ENCODE results near the gene TEX28.

Gene TEX28

GRCh38 chrX:154325541-154325940 lies 30.6 kb upstream of the TEX28 start:
- no peaks in the 10 kb centered on the region for H3K4me1 ChIP-seq (ENCODE audit: control insufficient read depth, insufficient read depth, low read length)
- no peak overlapping the region for H3K4me3 ChIP-seq (ENCODE audit: low read depth, low read length)
- H3K27me3 ChIP-seq (ENCODE audit: control insufficient read depth, insufficient read depth, low read length), result no peaks in the 10 kb centered on the region
- no peaks in the 10 kb centered on the region for H3K36me3 ChIP-seq (ENCODE audit: control insufficient read depth, insufficient read depth, low read length)
- no peak overlapping the region for H3K9ac ChIP-seq (ENCODE audit: low read depth, low read length)
- H3K9me3 ChIP-seq (ENCODE audit: control insufficient read depth, insufficient read depth, low read length), result peaks cover 5% of the 10 kb centered on the region

DNA sequence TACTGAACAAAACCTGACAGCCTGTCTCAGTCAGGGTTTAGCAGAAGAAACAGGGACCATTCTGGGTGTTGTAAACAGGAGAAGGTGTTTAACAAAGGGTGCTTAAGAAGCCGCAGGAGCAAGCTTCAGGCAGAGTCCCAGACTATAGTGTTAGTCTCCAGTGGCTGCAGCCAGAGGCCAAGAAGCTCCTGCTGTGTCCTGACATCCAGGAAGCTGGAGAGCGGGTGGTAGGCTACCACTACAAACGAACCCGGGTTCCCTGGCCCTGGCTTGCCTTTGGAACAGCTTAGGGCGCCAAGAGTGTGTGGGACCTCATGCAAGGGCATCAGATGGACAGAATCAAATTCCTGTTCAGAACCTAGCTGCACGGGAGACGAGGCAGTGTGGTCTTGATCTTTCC lies 28.6 kb upstream of the TEX28 start:
- no peaks in the 10 kb centered on the region for H3K9me3 ChIP-seq (ENCODE audit: control insufficient read depth, insufficient read depth, low read length)
- H3K4me1 ChIP-seq (ENCODE audit: control insufficient read depth, insufficient read depth, low read length), result no peaks in the 10 kb centered on the region
- H3K4me3 ChIP-seq (ENCODE audit: low read depth, low read length), result no peak overlapping the region
- H3K27me3 ChIP-seq (ENCODE audit: control insufficient read depth, insufficient read depth, low read length), result no peaks in the 10 kb centered on the region
- H3K36me3 ChIP-seq (ENCODE audit: control insufficient read depth, insufficient read depth, low read length), result no peaks in the 10 kb centered on the region
- H3K9ac ChIP-seq (ENCODE audit: low read depth, low read length), result no peak overlapping the region

DNA sequence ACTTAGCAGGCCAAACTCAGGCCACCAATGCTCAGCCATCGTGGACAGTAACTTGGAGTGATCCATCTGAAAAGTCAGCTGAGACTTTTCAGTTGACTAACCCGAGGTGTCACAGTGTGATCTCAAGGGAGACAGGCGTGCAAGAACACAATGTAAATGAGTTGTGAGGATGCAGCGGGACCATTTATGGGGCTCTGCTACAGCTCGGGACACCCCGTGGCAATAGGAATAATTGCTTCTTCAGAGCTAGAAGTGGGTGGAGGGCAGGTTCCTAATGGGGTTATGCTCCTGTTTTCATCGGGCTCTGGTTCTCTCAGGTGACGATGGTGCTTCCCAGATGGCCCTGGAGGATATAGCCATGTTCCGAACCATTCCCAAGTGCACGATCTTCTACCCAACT lies 28.0 kb upstream of the TEX28 start:
- H3K36me3 ChIP-seq (ENCODE audit: control insufficient read depth, insufficient read depth, low read length), result no peaks in the 10 kb centered on the region
- H3K27me3 ChIP-seq (ENCODE audit: control insufficient read depth, insufficient read depth, low read length), result no peaks in the 10 kb centered on the region
- H3K9ac ChIP-seq (ENCODE audit: low read depth, low read length), result no peak overlapping the region
- H3K9me3 ChIP-seq (ENCODE audit: control insufficient read depth, insufficient read depth, low read length), result no peaks in the 10 kb centered on the region
- H3K4me3 ChIP-seq (ENCODE audit: low read depth, low read length), result no peak overlapping the region
- H3K4me1 ChIP-seq (ENCODE audit: control insufficient read depth, insufficient read depth, low read length), result no peaks in the 10 kb centered on the region

GRCh38 chrX:154321594-154321993 lies 26.7 kb upstream of the TEX28 start:
- Histone ChIP-seq H3K4me1 (ENCODE audit: control insufficient read depth, insufficient read depth, low read length) (no peaks in the 10 kb centered on the region), H3K4me3 (ENCODE audit: low read depth, low read length) (no peak overlapping the region), H3K9me3 (ENCODE audit: control insufficient read depth, insufficient read depth, low read length) (no peaks in the 10 kb centered on the region), H3K9ac (ENCODE audit: low read depth, low read length) (no peak overlapping the region), H3K36me3 (ENCODE audit: control insufficient read depth, insufficient read depth, low read length) (no peaks in the 10 kb centered on the region), H3K27me3 (ENCODE audit: control insufficient read depth, insufficient read depth, low read length) (no peaks in the 10 kb centered on the region)

DNA sequence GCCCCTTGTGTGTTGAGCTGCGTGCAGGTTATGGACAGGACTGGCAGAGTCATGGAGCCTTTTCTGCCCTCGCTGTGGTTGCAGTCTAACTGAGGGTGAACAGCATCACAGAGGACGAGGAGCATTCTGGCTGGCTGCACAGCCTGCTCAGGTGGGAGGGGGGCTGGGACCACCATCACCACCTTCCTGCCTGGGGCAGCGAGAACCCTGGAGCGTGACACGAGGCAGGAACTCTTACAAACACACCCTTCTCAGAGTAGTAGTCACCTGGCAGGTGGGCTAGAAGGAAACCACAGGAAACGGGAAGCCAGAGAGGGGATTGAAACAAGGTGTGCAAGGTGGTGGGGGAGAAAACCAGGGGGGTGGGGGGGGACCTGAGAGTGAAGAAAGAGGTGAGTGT lies 26.2 kb upstream of the TEX28 start:
- no peaks in the 10 kb centered on the region for H3K36me3 ChIP-seq (ENCODE audit: control insufficient read depth, insufficient read depth, low read length)
- H3K4me1 ChIP-seq (ENCODE audit: control insufficient read depth, insufficient read depth, low read length), result no peaks in the 10 kb centered on the region
- no peak overlapping the region for H3K9ac ChIP-seq (ENCODE audit: low read depth, low read length)
- no peak overlapping the region for H3K4me3 ChIP-seq (ENCODE audit: low read depth, low read length)
- H3K27me3 ChIP-seq (ENCODE audit: control insufficient read depth, insufficient read depth, low read length), result no peaks in the 10 kb centered on the region
- H3K9me3 ChIP-seq (ENCODE audit: control insufficient read depth, insufficient read depth, low read length), result no peaks in the 10 kb centered on the region

DNA sequence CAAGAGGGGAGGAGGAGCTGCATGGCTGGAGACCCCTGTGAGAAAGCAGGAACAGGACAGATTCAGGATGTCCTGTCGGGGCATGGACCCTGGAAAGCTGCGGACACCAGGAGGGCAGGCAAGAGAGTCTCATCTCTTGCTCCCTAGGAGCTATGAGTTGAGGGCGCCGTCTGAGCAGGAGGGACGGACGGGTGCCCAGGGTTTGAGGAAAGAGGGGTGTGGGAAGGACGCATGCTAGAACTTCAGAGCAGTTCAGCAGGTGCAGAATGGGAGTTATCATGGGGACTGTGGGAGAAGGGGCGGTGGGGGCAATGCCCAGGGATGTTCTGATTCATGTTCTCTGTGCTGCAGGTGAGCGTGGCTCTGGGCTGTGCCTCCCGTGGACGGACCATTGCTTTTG lies 25.5 kb upstream of the TEX28 start:
- Histone ChIP-seq H3K9me3 (ENCODE audit: control insufficient read depth, insufficient read depth, low read length) (no peaks in the 10 kb centered on the region), H3K4me1 (ENCODE audit: control insufficient read depth, insufficient read depth, low read length) (no peaks in the 10 kb centered on the region), H3K4me3 (ENCODE audit: low read depth, low read length) (no peak overlapping the region), H3K27me3 (ENCODE audit: control insufficient read depth, insufficient read depth, low read length) (no peaks in the 10 kb centered on the region), H3K9ac (ENCODE audit: low read depth, low read length) (no peak overlapping the region), H3K36me3 (ENCODE audit: control insufficient read depth, insufficient read depth, low read length) (no peaks in the 10 kb centered on the region)

DNA sequence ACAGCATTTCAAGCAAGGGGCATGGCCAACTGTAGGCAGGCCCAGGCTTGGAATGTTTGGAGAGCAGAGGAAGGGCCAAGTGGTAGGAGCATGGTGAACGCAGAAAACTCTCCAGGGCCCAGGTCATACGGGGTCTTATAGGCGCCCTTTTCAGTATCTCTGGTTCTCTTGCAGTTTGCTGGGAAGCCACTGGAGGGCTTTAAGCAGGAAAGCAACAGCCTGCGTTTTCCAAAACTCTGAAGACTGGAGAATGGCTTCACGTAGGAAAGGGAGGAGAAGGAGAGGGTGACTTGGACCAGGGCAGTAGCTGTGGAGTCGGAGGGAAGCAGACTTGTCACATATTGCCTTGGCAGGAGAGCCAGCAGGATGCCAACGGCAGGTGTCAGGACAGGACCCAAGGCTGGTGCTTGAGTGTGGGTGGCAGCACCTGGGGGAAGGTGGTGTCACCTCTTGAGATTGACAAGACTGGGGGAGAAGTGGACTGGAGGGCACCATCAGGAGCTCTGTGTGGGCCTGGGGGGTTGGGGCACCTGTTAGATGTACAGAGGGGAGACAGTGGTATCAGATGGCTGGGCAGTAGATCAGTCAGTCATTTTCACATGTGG lies 22.6 kb upstream of the TEX28 start:
- Histone ChIP-seq H3K27me3 (ENCODE audit: control insufficient read depth, insufficient read depth, low read length) (no peaks in the 10 kb centered on the region), H3K9me3 (ENCODE audit: control insufficient read depth, insufficient read depth, low read length) (no peaks in the 10 kb centered on the region), H3K9ac (ENCODE audit: low read depth, low read length) (no peak overlapping the region)

DNA sequence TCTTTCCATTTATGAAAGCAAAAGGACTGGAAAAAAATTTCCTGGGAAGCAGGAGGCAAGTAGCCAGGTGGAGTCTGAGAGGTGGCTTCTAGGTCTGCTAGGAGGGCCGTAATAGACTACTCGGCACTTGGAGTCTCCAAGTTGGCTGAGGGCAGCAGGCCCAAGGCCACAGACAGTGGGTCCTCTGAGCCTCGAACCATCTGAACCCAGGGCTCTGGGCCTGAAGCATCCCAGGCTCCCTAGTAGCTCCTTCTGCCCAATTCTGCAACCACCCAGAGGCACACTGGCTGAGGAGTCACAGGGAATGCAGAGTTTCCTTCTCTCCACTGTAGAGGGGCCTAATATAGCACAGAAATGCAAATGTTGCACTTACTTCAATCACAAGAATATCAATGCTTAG lies 20.5 kb upstream of the TEX28 start:
- no peaks in the 10 kb centered on the region for H3K4me1 ChIP-seq (ENCODE audit: control insufficient read depth, insufficient read depth, low read length)
- H3K36me3 ChIP-seq (ENCODE audit: control insufficient read depth, insufficient read depth, low read length), result no peaks in the 10 kb centered on the region
- no peaks in the 10 kb centered on the region for H3K27me3 ChIP-seq (ENCODE audit: control insufficient read depth, insufficient read depth, low read length)
- H3K9me3 ChIP-seq (ENCODE audit: control insufficient read depth, insufficient read depth, low read length), result no peaks in the 10 kb centered on the region
- no peak overlapping the region for H3K9ac ChIP-seq (ENCODE audit: low read depth, low read length)
- no peak overlapping the region for H3K4me3 ChIP-seq (ENCODE audit: low read depth, low read length)

More for the DNA sequence above, 22.6 kb upstream of the TEX28 start:
- H3K4me1 ChIP-seq (ENCODE audit: control insufficient read depth, insufficient read depth, low read length), result no peaks in the 10 kb centered on the region
- no peaks in the 10 kb centered on the region for H3K36me3 ChIP-seq (ENCODE audit: control insufficient read depth, insufficient read depth, low read length)
- H3K4me3 ChIP-seq (ENCODE audit: low read depth, low read length), result no peak overlapping the region

- H3K9me3 ChIP-seq (ENCODE audit: control insufficient read depth, insufficient read depth, low read length), result no peaks in the 10 kb centered on the region
- no peak overlapping the region for H3K9ac ChIP-seq (ENCODE audit: low read depth, low read length)
- no peaks in the 10 kb centered on the region for H3K4me1 ChIP-seq (ENCODE audit: control insufficient read depth, insufficient read depth, low read length)
- no peaks in the 10 kb centered on the region for H3K27me3 ChIP-seq (ENCODE audit: control insufficient read depth, insufficient read depth, low read length)
- no peaks in the 10 kb centered on the region for H3K36me3 ChIP-seq (ENCODE audit: control insufficient read depth, insufficient read depth, low read length)
- no peak overlapping the region for H3K4me3 ChIP-seq (ENCODE audit: low read depth, low read length)
These were observed 18.2 kb upstream of the TEX28 start for GRCh38 chrX:154313147-154313546.

GRCh38 chrX:154312116-154312515 lies 17.2 kb upstream of the TEX28 start:
- H3K9ac ChIP-seq (ENCODE audit: low read depth, low read length), result no peak overlapping the region

GRCh38 chrX:154310616-154311536 lies 16.0 kb upstream of the TEX28 start:
- H3K36me3 ChIP-seq (ENCODE audit: control insufficient read depth, insufficient read depth, low read length), result no peaks in the 10 kb centered on the region
- H3K9ac ChIP-seq (ENCODE audit: low read depth, low read length), result no peak overlapping the region
- no peaks in the 10 kb centered on the region for H3K4me1 ChIP-seq (ENCODE audit: control insufficient read depth, insufficient read depth, low read length)
- H3K4me3 ChIP-seq (ENCODE audit: low read depth, low read length), result no peak overlapping the region
- no peaks in the 10 kb centered on the region for H3K27me3 ChIP-seq (ENCODE audit: control insufficient read depth, insufficient read depth, low read length)
- H3K9me3 ChIP-seq (ENCODE audit: control insufficient read depth, insufficient read depth, low read length), result peaks cover 4% of the 10 kb centered on the region

More at GRCh38 chrX:154312116-154312515, 17.2 kb upstream of the TEX28 start:
- Histone ChIP-seq H3K36me3 (ENCODE audit: control insufficient read depth, insufficient read depth, low read length) (no peaks in the 10 kb centered on the region), H3K27me3 (ENCODE audit: control insufficient read depth, insufficient read depth, low read length) (no peaks in the 10 kb centered on the region), H3K9me3 (ENCODE audit: control insufficient read depth, insufficient read depth, low read length) (peaks cover 4% of the 10 kb centered on the region), H3K4me1 (ENCODE audit: control insufficient read depth, insufficient read depth, low read length) (no peaks in the 10 kb centered on the region), H3K4me3 (ENCODE audit: low read depth, low read length) (no peak overlapping the region)
